GM18873 (cell line): ENCODE measurements around the gene ACSM2A.
"Not testable (repeated sequence)": the region's sequence is repeated elsewhere in the genome, so short reads cannot be mapped to it uniquely, and the experiment has no call there.

ENCODE experiments used
- ATAC-seq: cut with Tn5 transposase; IDR thresholded peaks from one replicate; pipeline ENCODE4 v1.9.1; 2021; ENCODE audit warnings: mild to moderate bottlenecking, moderate library complexity, moderate number of reproducible peaks; ENCODE audit not compliant: unreplicated experiment, low FRiP score

ACSM2A gene

GRCh38 chr16:20536669-20537068 is 85.3 kb downstream of the ACSM2A start:
- not testable (repeated sequence) for ATAC-seq
